AG04450 (cell line): Measurements from ENCODE around the gene MUC6. TPM values are rescaled to one million over a fixed set of nuclear protein-coding genes. Genes with fewer than 3 reads are reported as not detected.

Experiments used
- CTCF ChIA-PET: fragments of 300-600, 350-600 bp; formaldehyde crosslinking; extraction: SDS; loops from one replicate; lab custom pipeline; 2022; ENCODE audit warnings: antibody characterized with exemption, inconsistent platforms; lab: Charles Lee
- POLR2A ChIA-PET: fragments of 350-600 bp; formaldehyde crosslinking; extraction: SDS; loops from one replicate; lab custom pipeline; 2021; ENCODE audit warnings: antibody characterized with exemption, inconsistent platforms; lab: Yijun Ruan, JAX
- DNase-seq: peaks from one replicate; pipeline ENCODE4 v3.0.0-alpha.2; 2011; ENCODE audit warnings: low read depth, low spot score
- H3K27ac ChIP-seq: one replicate; pipeline ENCODE4 v1.5.1; 2012; ENCODE audit warnings: low read depth, low read length, control low read depth
- H3K27me3 ChIP-seq: one replicate; pipeline ENCODE4 v1.6.0; 2012; ENCODE audit warnings: low read length; ENCODE audit not compliant: control insufficient read depth, insufficient read depth
- H3K4me3 ChIP-seq: 2 replicates; pipeline ENCODE4 v1.5.1; 2011; ENCODE audit warnings: mild to moderate bottlenecking, low read depth, low read length, control low read depth
- H3K9me3 ChIP-seq: 2 replicates; pipeline ENCODE4 v1.5.1; 2012; ENCODE audit warnings: low read length; ENCODE audit not compliant: control insufficient read depth, insufficient read depth
- polyA plus RNA-seq: library from polyadenylated mRNA; depleted of rRNA; stranded (reverse); fragments of >200 nt; gene quantifications from 2 replicates; pipeline ENCODE4 v1.2.3, GENCODE V29; 2011
- TF ChIP-seq, protein P1 (sequence below): IDR thresholded peaks from 2 replicates; pipeline ENCODE4 v1.5.1; 2011; ENCODE audit warnings: low read depth, low read length, control low read depth, inconsistent platforms

MUC6 gene
- polyA plus RNA-seq, 1 experiment: not detected

DNA sequence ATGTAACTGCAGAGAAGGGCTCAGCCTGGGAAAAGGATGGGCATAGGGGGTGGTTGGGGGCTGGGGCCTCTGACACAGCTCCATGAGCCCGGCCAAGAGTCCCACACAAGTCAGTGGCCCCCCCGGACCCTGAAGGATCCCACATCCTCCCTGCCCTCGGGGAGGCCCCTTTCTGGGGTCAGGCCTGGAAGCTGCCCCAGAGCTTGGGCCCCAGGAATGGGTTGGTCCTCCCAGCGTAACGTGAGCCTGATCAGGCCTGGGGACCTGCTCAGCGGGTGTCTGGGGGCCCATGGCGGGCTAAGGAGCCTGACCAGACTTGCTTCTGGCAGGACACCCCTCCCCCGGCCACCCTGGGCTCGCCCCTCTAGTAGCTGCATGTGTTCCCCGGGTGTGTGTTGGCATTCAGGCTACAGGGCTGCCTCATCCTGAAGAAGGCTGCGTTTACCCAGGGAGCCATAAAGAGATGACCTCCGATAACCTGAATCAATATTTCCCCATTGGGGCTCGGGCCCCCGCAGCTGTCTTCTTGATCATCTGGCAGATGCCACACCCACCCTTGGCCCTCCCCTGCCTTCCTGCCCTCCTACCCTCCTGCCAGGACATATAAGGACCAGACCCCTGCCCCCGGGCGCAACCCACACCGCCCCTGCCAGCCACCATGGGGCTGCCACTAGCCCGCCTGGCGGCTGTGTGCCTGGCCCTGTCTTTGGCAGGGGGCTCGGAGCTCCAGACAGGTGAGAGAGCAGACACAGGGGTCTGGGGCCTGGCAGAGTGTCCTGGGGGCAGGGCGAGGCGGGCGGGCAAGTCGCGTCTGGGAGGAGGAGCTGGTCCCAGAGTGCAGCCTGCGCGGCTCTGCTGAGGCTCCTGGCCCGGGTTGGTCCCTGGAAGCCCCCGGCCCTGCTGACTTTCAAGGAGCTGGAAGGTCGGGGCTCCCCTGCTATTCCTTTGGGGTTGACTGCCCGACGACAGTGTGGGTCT lies 38.0 kb upstream of the MUC6 start, which contains the start of gene MUC2:
MUC2 (plus strand) TSS at position 631 of the 978 bp plus-strand sequence.
- no peak within 1 kb of the TSS for H3K4me3 ChIP-seq
- no peak within 1 kb of the TSS for H3K27ac ChIP-seq
- TF ChIP-seq, protein P1, sequence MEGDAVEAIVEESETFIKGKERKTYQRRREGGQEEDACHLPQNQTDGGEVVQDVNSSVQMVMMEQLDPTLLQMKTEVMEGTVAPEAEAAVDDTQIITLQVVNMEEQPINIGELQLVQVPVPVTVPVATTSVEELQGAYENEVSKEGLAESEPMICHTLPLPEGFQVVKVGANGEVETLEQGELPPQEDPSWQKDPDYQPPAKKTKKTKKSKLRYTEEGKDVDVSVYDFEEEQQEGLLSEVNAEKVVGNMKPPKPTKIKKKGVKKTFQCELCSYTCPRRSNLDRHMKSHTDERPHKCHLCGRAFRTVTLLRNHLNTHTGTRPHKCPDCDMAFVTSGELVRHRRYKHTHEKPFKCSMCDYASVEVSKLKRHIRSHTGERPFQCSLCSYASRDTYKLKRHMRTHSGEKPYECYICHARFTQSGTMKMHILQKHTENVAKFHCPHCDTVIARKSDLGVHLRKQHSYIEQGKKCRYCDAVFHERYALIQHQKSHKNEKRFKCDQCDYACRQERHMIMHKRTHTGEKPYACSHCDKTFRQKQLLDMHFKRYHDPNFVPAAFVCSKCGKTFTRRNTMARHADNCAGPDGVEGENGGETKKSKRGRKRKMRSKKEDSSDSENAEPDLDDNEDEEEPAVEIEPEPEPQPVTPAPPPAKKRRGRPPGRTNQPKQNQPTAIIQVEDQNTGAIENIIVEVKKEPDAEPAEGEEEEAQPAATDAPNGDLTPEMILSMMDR: no peak
- POLR2A ChIA-PET: no interaction called here
- H3K9me3 ChIP-seq: peaks cover 31% of the 10 kb centered on the region
- peaks cover 3% of the 10 kb centered on the region for H3K27me3 ChIP-seq
- no peak for DNase-seq
- CTCF ChIA-PET: no interaction called here

DNA sequence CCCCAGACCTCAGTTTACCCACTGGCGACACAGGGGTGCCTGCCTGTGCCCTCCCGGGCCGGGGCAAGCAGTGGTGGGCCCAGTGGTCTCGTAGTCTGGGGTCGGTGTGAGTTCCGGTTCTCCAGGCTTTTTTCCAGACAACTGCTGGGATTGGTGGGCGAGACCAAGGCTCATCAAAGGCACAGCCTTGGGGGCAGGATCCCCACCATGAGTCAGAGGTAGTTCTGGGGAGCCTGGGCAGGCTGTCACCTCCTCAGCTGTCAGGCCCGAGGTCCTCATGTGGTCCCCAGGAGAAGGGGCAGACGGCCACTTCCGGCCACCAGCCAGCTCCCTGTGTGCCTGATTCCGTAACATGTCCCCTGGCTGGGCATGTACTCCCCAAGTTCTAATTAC lies 37.3 kb upstream of the MUC6 start:
- ChIA-PET POLR2A (no interaction called here), CTCF (no interaction called here)
- TF ChIP-seq, protein P1: no peak
- Histone ChIP-seq H3K4me3 (no peak overlapping the region), H3K9me3 (peaks cover 31% of the 10 kb centered on the region), H3K27me3 (peaks cover 3% of the 10 kb centered on the region), H3K27ac (no peak overlapping the region)
- DNase-seq: no peak

DNA sequence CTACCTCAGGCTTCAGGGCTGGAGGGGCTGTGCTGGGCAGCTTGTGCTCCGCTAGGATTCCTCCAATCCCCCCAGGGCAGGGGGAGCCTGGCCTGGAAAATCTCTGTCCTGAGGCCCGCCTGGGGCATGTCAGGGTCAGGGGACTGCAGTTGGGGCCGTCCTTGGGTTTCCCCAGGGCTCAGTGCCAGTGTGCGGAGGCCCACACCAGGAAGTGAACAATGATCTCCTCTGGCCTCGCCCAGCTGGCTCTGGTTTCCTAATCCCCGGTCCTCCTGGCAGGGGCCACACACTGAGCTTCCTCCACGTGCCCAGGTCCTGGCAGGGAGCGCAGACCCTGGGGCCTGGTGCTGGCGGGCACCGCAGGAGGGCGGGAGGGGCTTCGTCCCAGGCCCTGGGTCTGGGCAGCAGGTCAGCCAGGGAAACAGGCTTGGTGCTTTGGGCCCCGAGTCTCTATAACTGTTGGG lies 36.8 kb upstream of the MUC6 start:
- no peak for DNase-seq
- CTCF ChIA-PET: no interaction called here
- POLR2A ChIA-PET: no interaction called here

DNA sequence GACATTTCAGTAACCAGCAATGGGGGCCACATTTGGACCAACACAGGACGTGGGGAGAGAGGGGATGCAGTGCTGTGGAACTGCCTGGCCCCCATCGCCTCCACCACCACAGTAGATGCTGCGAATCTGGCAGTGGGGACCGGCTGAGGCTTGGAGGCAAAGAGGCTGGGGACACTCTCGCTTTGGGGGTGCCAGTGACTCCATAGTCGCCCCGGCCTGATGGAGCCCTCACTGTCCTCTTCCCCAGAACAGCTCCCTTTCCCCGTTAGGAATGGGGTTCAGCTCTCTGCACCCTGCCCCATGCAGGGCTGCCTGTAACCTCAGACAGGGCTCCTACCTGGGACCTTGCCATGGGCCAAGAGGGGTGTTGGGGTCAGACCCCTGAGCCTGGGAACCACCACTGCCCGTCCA lies 36.3 kb upstream of the MUC6 start:
- POLR2A ChIA-PET: no interaction called here
- Histone ChIP-seq H3K27me3 (peaks cover 4% of the 10 kb centered on the region), H3K27ac (no peak overlapping the region), H3K4me3 (no peak overlapping the region), H3K9me3 (peaks cover 22% of the 10 kb centered on the region)
- TF ChIP-seq, protein P1: no peak
- no peak for DNase-seq
- CTCF ChIA-PET: no interaction called here

More for the DNA sequence above, 36.8 kb upstream of the MUC6 start:
- no peak overlapping the region for H3K4me3 ChIP-seq
- peaks cover 3% of the 10 kb centered on the region for H3K27me3 ChIP-seq
- TF ChIP-seq, protein P1: no peak
- no peak overlapping the region for H3K27ac ChIP-seq
- H3K9me3 ChIP-seq: peaks cover 27% of the 10 kb centered on the region
